Measurements from ENCODE around the gene VRK1.

Gene VRK1

DNA sequence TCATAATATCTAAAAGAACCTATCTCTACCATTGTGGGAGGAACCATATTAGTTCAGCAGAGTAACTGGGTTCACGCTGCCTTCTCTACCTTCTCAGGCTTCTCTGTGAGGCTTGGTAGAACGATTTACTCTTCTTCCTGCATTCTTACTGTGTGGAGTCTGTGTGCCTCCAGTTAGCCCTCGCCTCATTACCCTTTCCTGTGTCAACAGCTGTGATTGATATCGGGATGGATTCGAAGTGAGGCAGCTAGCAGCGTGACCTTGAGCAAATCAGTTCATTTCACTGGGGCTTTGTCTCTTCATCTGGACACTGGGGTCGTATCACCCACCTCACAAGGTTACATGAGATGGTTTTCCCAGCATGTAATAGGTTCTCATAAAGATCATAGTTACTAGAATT is 4.6 kb upstream of the VRK1 start:
- no peak for DNase-seq

DNA sequence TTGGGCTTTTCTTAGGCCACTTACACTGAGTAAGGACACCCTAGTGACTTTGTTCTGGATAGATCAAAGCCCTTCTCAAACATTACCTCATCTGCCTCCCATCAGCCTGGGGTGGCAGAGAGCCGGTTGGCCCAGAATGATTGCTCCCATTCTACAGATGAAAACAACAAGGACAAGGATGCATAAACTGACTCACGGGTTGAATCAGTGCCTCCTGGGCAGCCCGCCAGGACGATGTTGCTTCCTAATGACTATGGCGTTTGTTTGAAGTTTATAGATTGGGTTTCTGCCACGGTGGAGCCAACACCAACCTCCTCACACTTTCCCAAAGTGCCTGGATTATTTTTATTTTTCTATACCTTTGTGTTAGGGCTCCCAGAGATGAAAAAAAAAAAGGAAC is 3.6 kb upstream of the VRK1 start:
- DNase-seq: no peak

DNA sequence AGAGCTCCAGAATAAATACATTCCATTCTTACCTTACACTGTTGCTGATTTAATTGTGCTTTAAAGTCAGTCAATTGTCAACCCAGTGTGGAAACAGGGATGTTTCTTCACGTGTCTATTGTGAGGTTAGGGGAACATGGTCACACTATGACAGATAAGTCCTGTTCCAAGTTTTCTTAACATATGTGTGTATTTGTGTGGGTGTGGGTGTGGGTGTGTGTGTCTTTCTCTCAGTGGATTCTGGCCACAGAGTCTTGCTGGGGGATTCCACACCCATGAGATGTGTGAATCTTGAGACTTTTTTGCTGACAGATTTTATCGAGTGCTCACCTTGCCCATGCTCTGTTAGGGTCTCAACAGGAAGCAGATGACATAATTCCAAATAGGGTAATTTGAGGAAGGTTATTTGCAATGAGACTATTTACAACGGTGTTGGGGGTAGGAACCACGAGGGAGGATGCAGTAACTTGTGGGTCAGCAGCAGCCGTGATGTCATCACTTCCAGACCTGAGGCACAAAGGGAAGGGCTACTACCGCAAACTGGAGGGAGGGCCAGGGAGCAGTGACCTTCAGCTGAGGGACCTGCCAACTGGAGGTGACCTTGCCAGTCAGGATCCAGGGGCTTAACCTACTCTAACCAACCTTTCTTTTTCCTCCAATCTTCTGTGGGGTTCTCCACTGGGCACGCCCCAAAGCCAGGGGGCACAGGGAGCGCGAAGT is 1.9 kb upstream of the VRK1 start:
- DNase-seq: no peak

DNA sequence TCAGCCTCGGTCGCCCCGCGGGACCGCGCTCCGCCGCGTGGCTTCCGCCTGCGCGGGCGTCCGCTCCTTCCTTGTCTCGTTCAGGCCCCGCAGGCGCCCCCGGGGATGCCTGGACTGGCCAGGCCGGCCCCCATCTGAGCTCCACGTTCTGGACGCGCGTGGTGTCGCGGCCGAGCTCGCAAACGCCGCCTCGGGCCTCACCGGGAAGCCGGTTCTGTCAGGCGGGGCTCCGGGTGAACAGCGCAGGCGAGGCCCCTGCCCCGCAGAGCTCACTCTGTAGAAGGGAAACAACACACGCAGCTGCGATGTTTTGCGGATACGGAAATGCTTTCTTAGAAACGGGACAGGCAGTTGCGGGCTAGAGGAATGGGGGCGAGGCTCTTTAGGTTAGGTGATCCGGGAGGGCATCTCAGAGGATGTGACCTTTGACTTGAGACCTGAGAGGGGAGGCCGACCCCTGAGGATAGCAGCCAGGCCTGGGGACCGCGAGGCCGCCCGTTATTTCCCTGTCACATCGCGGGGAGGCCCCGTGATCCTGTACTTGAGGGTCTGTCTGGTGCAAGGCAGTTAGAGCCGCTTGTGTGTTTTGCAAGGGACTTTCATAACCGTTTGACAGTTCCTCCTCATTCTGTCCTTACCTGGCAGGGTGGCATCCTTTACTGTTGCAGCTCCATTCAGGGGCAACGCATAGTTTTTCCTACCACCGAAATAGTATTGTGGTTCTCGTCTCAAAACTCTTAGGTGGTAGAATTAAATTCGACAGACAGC is 584 bp downstream of the VRK1 start:
- DNase-seq: peak; percentile 54

DNA sequence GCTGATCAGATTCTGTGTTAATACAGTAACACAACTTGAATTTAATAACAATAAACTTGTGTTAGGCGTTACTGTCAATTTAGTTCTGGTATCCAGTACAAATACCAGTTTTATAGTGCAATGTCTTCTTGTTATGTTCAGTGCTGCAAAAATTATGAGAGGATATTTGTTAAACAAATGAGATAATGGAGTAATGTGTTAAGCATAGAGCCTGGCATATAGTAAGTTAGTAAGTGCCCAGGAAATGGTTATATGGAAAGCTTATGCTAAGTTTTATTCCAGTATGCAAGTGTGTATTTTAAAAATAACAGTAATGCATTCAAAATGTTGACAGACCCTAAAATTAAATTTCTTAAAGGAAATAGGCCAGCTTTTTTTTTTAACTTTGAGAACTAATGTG is 1.8 kb downstream of the VRK1 start:
- no peak for DNase-seq

DNA sequence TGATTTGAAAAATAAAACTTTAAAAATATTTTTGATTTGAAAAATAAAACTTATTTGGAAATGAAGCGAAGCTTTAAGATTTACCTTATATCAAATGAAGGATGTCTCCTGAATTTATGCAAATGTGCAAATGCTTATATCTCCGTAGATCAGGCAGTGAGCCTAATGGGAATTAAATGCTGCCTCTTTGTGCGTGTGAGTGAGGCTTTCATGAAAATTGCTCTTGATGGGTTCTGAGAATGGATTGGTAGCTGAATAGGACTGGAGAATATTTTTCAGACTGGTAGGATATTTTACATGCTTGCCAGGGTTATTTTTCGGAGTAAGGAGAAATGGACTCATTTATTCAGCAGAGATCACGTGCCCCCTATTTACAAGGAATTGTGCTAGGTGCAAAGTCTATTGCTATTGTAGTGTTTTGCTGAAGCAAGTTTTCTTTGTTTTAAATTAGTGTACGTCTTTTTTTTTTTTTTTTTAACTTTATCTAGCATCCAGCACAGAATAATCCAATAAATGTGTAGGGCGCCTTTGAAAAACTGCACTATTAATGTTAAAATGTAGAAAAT is 2.4 kb downstream of the VRK1 start:
- DNase-seq: no peak

DNA sequence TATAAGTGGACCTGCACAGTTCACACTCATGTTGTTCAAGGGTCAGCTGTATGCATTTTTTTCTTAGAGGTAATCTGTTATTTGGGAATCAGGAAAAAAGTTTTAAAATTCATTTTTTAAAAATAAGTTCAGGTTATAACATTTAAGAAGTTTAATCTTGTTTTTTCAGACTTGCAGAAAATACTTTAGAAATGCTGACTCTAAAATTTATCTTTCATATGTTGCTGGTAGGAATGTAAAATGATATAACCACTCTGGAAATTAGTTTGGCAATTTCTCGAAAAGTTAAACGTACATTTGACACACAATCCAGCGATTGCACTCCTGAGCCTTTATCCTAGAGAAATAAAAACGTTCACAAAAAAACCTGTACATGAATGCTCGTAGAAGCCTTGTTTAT is 4.7 kb downstream of the VRK1 start:
- no peak for DNase-seq

DNA sequence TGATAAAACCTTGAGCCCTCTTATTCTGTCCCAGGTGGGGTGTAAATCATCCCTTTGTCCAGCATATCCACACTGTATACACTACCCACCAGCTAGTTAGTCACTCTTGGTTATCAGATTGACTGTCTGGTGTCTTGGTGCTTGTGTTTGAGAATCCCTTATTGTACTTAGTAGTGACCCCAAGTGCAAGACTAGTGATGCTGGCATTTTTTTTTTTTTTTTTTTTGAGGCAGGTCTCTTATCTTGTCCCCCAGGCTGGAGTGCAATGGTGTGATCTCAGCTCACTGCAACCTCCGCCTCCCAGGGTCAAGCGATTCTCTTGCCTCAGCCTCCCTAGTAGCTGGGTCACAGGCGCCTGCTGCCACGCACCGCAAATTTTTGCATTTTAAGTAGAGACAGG is 5.8 kb downstream of the VRK1 start:
- DNase-seq: no peak

DNA sequence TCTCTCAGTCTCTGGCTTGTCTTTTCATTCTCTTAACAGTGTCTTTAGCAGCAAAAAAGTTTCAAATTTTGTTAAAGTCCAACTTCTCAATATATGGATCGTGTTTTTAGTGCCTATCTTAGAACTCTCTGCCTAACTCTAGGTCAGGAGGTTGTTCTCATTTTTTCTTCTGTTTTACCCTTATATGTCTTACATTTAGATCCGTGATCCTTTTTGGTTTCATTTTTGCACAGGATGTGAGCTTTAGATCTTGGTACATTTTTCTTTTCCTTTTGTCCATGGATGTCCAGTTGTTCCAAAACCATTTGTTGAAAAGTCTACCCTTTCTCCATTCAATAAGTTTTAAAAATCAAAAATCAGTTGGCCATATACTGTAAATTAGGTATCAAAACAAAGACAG is 6.8 kb downstream of the VRK1 start:
- no peak for DNase-seq

DNA sequence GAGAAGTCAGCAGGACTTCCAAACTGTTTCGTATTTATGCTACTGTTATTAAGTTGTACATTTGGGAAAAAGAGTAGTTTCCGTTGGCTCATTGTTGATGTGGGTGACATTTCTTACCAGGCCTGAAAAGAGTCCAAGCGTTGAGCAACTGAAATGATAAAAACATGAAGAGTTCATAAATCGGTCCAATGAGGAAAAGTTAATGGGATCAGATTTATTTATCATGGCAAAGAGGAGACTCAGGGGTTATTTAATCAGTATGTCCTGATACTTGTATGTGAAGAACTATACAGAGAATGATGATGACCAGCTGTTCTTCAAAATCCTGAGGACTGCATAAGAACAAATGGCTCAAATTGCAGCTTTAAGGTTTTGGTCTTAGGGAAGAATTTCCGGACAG is 7.7 kb downstream of the VRK1 start:
- no peak for DNase-seq

DNA sequence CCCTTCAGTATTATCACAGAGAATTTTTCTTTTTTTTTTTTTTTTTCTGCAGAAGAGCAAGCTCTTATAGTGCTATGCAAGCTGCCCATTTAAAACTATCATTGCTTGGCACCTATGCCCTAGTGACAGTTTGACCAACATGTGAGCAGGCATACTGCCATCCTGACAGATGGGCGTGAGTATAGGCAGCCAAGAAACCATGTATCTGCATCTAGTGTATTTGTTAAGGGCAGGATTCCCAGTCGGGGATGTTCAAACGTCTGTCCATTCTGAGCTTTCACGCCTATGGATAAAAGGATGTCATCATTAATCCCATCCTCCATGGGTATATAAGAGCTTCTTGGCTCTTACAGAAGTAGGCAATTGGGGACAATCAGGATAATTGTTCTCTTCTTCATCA is 8.8 kb downstream of the VRK1 start:
- no peak for DNase-seq

DNA sequence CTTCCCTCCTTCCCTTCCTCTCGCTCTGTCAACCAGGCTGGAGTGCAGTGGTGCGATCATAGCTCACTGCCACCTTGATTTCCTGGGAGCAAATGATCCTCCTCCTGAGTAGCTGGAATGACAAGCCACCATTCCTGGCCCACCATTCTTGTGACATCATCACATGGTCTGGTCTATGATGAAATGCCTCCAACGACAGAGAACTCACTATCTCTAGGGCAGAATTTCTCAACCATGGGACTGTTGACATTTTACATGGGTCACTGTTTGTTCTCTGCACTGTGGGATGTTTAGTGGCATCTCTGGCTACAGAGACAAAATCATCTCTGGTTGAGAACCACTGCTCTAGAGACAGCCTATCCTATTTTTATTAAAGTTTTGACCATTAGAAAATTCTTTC is 9.7 kb downstream of the VRK1 start:
- DNase-seq: no peak

DNA sequence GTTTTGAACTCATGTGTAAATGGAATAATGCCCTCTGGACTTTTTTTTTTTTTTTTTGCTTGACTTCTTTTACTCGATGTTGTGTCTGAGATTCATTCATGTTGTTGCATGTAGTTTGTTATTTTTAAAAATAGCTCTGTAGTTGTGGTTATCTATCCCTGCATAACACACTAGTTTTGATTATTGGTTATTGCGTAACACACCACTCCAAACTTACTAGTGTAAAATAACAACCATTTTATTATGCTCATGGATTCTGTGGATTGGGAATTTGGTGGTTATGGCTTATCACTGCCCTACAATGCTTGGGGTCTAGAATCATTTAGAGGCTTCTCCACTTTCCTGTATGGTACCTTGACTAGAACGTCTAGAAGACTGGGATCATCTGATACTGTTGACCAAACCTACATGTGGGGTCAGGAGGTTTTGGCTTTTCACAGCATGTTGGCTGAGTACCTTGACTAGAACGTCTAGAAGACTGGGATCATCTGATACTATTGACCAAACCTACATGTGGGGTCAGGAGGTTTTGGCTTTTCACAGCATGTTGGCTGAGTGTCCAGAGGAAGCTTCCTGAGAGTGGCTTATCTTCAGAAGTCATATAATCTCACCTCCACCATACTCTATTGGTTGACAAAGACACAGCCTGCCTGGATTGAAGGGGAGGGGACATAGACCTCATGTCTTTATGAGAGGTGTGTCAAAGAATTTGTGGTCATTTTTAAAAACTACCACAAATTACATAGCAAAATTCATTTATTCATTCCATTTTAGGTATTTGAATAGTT is 11.6 kb downstream of the VRK1 start:
- no peak for DNase-seq

DNA sequence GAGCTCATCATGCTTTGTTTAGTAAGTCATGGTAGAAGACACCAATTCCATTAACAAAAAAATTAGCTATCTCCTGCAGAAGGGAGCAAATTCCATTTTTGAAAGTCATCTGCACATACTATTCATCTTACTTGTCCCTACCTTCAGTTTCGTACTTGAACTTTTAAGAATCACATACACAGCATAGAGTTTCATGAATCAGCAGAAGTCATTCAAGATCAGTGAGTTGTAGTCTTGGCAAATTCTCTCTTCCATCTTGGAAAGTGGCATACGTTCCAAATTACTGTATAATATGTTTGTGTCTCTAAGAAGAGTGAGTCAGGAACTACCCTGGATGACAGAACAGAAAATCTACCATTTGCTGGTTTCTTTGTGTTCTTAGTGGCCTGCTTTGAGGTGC is 14.1 kb downstream of the VRK1 start:
- no peak for DNase-seq

DNA sequence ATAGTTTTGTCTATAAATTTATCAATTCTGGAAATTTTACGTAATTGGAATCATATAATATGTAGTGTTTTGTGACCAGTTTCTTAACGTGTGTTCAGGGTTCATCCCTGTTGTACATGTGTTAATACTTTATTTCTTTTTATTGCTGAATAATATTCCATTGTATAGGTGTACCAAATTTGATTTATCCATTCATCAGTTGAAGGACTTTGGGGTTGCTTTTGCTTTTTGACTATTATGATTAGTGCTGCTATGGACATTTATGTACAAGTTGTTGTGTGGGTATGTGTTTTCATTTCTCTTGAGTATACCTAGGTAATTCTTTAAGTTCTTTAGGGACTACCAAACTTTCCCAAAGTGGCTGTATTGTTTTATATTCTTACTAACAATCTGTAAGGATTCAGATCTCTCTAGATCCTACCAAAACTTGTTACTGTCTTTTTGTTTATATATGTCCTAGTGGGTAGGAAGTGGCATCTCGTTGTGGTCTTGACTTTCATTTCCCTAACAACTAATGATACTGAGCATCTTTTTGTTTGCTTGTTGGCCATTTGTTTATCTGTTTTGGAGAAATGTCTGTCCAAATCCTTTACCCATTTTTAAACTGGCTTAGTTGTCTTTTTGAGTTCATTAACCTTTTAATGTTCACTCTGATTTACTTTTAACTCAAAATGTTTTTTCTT is 14.9 kb downstream of the VRK1 start:
- DNase-seq: no peak

DNA sequence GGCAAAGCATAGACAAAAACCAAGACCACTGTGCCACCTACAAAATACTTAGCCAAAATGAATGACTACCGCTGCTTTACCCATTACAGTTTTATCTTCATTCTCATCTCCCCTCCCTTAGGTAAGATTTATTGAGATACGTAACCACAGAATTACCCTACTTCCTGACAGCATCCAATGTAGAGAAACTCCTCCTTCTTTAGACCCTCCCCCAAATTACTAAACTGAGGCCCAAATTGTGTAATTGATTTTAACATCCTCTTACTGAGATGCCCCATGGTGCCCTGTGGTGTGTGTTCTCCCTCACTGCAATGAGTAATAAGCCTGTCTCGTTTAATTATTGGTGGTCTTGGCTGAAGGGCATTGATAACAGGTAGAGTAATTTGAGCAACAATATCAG is 19.1 kb downstream of the VRK1 start:
- DNase-seq: no peak

DNA sequence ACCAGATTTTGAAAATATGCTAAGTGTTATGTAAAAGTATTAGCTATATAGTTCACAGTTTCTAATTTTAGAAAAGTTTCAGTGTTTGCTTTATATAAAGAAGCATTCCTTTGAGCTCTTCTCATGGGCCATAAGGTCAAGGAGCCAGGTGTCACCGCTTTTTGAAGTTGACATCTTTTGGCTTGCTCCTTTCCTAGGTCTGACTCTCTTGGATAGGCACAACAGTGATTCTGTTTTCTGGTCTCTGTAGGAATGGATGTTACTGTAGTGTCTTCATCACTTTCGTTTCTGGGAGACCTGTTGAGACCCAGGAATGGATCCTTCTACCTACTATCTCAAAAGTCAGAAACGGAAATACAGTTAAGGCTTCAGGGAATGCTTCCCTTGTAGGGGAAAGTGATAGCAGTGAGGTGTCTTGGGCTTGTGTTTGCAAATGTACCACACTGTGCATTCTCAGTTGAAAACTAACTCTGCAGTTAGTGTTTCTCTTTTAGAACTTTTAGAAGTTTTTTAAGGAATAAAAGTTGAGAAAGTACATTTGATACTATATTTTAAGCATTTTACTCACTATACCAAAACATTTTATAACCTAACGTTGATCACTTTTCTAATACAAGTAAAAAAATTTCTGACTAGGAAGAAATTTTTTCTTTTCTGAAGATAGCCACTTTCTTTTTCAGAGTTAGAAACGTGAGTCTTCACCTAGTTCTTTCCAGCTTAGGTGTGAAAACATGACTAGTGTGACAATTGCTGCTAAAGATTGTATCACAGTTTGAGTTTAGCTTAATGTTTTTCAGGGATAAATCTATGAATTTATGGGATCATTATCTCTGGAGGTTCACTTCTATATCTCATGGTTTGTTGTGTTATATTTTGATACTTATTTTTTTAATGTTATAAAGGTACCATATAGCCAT is 20.8 kb downstream of the VRK1 start:
- DNase-seq: no peak

DNA sequence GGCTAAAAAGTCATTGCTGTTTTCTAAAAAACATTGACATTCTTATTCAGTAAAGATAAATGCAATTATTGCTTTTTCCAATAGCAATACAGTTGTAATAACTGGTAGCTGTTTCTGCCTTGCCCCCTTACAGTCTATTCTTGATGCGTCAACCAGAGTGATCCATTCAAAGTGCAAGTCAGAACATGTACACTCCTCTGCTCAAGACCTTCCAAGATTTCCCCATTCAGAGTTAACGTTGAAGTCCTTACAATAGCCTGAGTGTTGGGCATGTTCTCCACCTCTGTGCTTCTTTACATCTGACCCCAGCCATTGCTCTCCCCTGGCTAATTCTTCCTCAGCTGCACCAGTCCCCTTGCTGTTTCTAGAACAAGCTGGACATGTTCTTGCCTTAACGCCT is 24.3 kb downstream of the VRK1 start:
- peak; percentile 23 for DNase-seq

DNA sequence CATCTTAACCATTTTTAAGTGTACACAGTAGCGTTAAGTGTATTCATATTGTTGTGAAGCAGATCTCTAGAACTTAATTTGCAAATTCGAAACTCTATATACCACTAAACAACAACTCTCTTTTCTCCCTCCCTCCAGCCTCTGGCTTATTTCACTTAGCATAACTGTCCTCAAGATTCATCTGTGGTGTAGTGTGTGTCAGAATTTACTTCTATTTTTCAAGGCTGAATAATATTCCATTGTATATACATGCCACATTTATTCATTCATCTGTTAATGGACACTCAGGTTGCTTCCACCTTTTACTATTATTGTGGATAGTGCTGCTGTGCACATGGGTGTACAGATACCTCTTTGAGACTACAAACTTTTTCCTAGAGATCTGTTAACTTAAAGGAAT is 26.5 kb downstream of the VRK1 start:
- DNase-seq: no peak

DNA sequence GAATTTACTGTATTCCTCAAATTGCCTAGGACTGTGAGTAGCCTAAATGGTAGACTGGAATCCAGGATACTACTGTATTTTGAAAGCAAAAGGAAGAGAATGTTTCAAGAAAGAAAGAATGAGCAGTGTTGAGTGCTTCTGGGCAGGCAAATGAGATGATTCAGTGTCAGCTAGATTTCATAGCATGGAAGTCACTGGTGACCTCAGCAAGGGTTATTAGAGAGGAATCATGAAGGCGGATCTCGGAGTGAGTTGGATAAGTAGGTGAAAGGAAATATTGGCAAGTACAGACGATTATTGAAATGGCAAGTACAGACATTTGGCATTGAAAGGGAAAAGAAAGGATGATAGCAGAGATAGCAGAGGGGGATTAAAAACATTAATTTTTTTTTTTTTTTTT is 27.1 kb downstream of the VRK1 start:
- no peak for DNase-seq

DNA sequence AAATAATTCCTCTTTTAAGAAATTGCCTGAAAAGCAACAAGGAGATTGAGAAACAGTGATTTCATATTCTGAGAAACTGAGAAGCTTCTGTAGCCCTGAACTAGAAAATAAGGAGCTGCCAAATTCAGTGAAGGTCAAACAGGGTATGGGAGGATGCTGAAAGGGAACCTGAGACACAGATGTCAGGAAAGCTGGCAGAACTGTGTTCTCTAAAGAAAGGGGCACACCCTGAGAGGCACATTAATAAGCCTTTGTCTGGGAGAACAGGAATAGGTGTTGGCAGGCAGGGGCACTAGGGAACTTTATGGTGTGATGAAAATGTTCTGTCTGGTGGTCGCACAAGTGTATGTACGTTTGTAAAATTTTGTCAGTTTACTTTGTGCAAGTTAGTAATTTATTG is 29.6 kb downstream of the VRK1 start:
- DNase-seq: peak; percentile 17

DNA sequence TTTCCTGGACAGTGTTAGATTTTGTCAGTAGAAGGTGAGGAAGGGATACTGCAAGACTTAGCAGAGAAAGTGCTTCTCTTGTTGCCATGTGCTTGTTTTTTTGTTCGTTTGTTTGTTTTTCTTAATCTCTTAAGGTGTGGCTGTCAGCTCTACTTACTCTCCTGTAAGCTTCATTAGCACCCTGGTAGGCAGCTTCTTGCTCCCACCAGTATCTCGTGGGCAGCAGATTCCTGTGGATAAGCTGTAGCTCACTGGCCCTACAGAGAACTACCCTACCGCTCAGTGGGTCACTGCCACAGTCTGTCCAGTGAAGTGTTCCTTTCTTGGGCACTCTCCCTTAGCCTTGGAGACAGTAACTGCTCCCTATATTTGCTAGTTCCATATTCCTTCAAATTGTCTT is 30.1 kb downstream of the VRK1 start:
- DNase-seq: no peak
